K562 (cell line): Measurements from ENCODE around the gene HDAC7.

Experiments used
- ASH1L ChIP-seq: fragments of 450-650 bp; IDR thresholded peaks from 2 replicates; pipeline ENCODE4 v1.6.1; 2018; ENCODE audit warnings: borderline replicate concordance, mild to moderate bottlenecking, low read depth; ENCODE audit not compliant: partially characterized antibody
- MXI1 ChIP-seq: IDR thresholded peaks from 2 replicates; pipeline ENCODE4 v1.6.1; 2011; ENCODE audit warnings: low read depth, mild to moderate bottlenecking, improper control_type of control experiment, low read length
- NR2F6 ChIP-seq: fragments of 450-650 bp; formaldehyde crosslinking; IDR thresholded peaks from 2 replicates; pipeline ENCODE4 v1.4.0; 2020; ENCODE audit warnings: mild to moderate bottlenecking
- SMC3 ChIP-seq: conservative IDR thresholded peaks from 2 replicates; pipeline ENCODE4 v1.6.1; 2011; ENCODE audit warnings: low read depth, low read length, improper control_type of control experiment; ENCODE audit not compliant: insufficient read depth
- SP2 ChIP-seq: IDR thresholded peaks from 2 replicates; pipeline ENCODE4 v1.6.1; 2011; ENCODE audit warnings: mild to moderate bottlenecking, low read depth, low read length, moderate library complexity; ENCODE audit not compliant: poor library complexity, severe bottlenecking; ENCODE audit errors: extremely low read depth
- U2AF2 ChIP-seq: fragments of 200-400 bp; formaldehyde crosslinking; optimal IDR thresholded peaks from 2 replicates; pipeline ENCODE3; 2017; ENCODE audit warnings: low read depth, mild to moderate bottlenecking, low read length
- TF ChIP-seq, protein P1 (sequence below): fragments of 450-650 bp; IDR thresholded peaks from 2 replicates; pipeline ENCODE4 v1.6.1; 2016
- TF ChIP-seq, protein P2 (sequence below): fragments of 250-450 bp; sonication (Bioruptor Pico); IDR thresholded peaks from 2 replicates; pipeline ENCODE4 v1.4.0; 2020; ENCODE audit warnings: mild to moderate bottlenecking, moderate library complexity
- TF ChIP-seq, protein P3 (sequence below): sonication (generic); formaldehyde crosslinking; IDR thresholded peaks from 2 replicates; pipeline ENCODE4 v1.8.1; 2023; ENCODE audit warnings: mild to moderate bottlenecking, missing genetic modification reagents

DNA sequence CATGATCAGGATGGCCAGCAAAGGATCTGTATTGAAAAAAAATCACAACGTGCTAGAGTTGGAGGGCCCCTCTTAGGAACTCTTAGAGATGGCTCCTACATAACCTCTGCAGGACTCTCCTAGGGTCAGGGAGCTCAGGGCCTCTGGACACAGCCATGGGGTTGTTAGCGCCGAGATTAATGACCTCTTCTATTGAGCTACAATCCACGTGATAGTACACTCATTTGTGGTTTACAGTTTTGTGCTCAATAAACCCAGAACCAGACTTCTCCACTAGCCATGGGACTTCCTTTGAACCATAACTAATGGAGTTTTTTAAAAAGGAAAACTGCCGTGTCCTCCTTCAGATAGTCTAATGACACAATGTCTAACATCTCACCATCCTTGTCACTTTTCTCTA, 29.6 kb upstream of the HDAC7 start:
- TF ChIP-seq U2AF2 = no peak
- no peak for TF ChIP-seq MXI1
- TF ChIP-seq SMC3 = no peak
- no peak for TF ChIP-seq ASH1L
- no peak for TF ChIP-seq NR2F6
- TF ChIP-seq, protein P1, sequence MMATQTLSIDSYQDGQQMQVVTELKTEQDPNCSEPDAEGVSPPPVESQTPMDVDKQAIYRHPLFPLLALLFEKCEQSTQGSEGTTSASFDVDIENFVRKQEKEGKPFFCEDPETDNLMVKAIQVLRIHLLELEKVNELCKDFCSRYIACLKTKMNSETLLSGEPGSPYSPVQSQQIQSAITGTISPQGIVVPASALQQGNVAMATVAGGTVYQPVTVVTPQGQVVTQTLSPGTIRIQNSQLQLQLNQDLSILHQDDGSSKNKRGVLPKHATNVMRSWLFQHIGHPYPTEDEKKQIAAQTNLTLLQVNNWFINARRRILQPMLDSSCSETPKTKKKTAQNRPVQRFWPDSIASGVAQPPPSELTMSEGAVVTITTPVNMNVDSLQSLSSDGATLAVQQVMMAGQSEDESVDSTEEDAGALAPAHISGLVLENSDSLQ = no peak
- TF ChIP-seq, protein P2, sequence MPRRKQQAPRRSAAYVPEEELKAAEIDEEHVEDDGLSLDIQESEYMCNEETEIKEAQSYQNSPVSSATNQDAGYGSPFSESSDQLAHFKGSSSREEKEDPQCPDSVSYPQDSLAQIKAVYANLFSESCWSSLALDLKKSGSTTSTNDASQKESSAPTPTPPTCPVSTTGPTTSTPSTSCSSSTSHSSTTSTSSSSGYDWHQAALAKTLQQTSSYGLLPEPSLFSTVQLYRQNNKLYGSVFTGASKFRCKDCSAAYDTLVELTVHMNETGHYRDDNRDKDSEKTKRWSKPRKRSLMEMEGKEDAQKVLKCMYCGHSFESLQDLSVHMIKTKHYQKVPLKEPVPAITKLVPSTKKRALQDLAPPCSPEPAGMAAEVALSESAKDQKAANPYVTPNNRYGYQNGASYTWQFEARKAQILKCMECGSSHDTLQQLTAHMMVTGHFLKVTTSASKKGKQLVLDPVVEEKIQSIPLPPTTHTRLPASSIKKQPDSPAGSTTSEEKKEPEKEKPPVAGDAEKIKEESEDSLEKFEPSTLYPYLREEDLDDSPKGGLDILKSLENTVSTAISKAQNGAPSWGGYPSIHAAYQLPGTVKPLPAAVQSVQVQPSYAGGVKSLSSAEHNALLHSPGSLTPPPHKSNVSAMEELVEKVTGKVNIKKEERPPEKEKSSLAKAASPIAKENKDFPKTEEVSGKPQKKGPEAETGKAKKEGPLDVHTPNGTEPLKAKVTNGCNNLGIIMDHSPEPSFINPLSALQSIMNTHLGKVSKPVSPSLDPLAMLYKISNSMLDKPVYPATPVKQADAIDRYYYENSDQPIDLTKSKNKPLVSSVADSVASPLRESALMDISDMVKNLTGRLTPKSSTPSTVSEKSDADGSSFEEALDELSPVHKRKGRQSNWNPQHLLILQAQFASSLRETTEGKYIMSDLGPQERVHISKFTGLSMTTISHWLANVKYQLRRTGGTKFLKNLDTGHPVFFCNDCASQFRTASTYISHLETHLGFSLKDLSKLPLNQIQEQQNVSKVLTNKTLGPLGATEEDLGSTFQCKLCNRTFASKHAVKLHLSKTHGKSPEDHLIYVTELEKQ = no peak
- TF ChIP-seq, protein P3, sequence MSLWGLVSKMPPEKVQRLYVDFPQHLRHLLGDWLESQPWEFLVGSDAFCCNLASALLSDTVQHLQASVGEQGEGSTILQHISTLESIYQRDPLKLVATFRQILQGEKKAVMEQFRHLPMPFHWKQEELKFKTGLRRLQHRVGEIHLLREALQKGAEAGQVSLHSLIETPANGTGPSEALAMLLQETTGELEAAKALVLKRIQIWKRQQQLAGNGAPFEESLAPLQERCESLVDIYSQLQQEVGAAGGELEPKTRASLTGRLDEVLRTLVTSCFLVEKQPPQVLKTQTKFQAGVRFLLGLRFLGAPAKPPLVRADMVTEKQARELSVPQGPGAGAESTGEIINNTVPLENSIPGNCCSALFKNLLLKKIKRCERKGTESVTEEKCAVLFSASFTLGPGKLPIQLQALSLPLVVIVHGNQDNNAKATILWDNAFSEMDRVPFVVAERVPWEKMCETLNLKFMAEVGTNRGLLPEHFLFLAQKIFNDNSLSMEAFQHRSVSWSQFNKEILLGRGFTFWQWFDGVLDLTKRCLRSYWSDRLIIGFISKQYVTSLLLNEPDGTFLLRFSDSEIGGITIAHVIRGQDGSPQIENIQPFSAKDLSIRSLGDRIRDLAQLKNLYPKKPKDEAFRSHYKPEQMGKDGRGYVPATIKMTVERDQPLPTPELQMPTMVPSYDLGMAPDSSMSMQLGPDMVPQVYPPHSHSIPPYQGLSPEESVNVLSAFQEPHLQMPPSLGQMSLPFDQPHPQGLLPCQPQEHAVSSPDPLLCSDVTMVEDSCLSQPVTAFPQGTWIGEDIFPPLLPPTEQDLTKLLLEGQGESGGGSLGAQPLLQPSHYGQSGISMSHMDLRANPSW (CRISPR knock-in tag) = no peak
- no peak for TF ChIP-seq SP2
